DOHH2 (cell line): ENCODE data around the gene FBXO36.

Experiments
- H3F3A ChIP-seq: fragments of 200-600 bp; sonication (generic), shearing (Covaris generic); 2 replicates; pipeline ENCODE4 v1.6.0; 2016; ENCODE audit warnings: antibody characterized with exemption, mild to moderate bottlenecking; ENCODE audit not compliant: control insufficient read depth, insufficient read depth
- H3K27ac ChIP-seq: fragments of 200-600 bp; sonication (generic); 2 replicates; pipeline ENCODE4 v1.5.1; 2014; ENCODE audit warnings: low read depth, mild to moderate bottlenecking, low read length, moderate library complexity
- H3K27me3 ChIP-seq: fragments of 200-600 bp; sonication (generic); 2 replicates; pipeline ENCODE4 v1.6.1; 2014; ENCODE audit warnings: mild to moderate bottlenecking, low read length, mixed read lengths; ENCODE audit not compliant: control insufficient read depth
- H3K36me3 ChIP-seq: fragments of 200-600 bp; sonication (generic); 2 replicates; pipeline ENCODE4 v1.6.1; 2014; ENCODE audit warnings: mild to moderate bottlenecking, low read length, moderate library complexity, mixed read lengths; ENCODE audit not compliant: control insufficient read depth
- H3K4me1 ChIP-seq: fragments of 200-600 bp; sonication (generic); 2 replicates; pipeline ENCODE4 v1.6.1; 2014; ENCODE audit warnings: mild to moderate bottlenecking, low read length, mixed read lengths; ENCODE audit not compliant: control insufficient read depth
- H3K4me2 ChIP-seq: fragments of 200-600 bp; sonication (generic); 2 replicates; pipeline ENCODE4 v1.6.0; 2014; ENCODE audit warnings: mild to moderate bottlenecking, low read length, moderate library complexity
- H3K4me3 ChIP-seq: fragments of 200-600 bp; sonication (generic); 2 replicates; pipeline ENCODE4 v1.5.1; 2014; ENCODE audit warnings: mild to moderate bottlenecking, low read length, mixed read lengths
- H3K79me2 ChIP-seq: fragments of 200-600 bp; sonication (generic); 2 replicates; pipeline ENCODE4 v1.6.1; 2014; ENCODE audit warnings: mild to moderate bottlenecking, low read length, mixed read lengths; ENCODE audit not compliant: control insufficient read depth
- H3K9me2 ChIP-seq: fragments of 200-600 bp; sonication (generic); replicated peaks from 2 replicates; pipeline ENCODE4 v1.6.1; 2014; ENCODE audit warnings: mild to moderate bottlenecking, low read length, mixed read lengths; ENCODE audit not compliant: control insufficient read depth
- H3K9me3 ChIP-seq: fragments of 200-600 bp; sonication (generic); 2 replicates; pipeline ENCODE4 v1.6.1; 2014; ENCODE audit warnings: antibody characterized with exemption, low read length, mixed read lengths; ENCODE audit not compliant: control insufficient read depth, insufficient read depth
- H4K20me1 ChIP-seq: fragments of 200-600 bp; sonication (generic); 2 replicates; pipeline ENCODE4 v1.6.0; 2014; ENCODE audit warnings: low read depth, mild to moderate bottlenecking, antibody characterized with exemption, low read length, moderate library complexity; ENCODE audit not compliant: control insufficient read depth, insufficient read depth
- CTCF ChIP-seq: fragments of 200-600 bp; sonication (generic); IDR thresholded peaks from one replicate; pipeline ENCODE4 v1.5.1; 2014; ENCODE audit warnings: antibody characterized with exemption, mild to moderate bottlenecking, low read depth, low read length; ENCODE audit not compliant: poor library complexity, severe bottlenecking
- EZH2phosphoT487 ChIP-seq: fragments of 200-600 bp; sonication (generic); IDR thresholded peaks from 2 replicates; pipeline ENCODE4 v1.6.1; 2017; ENCODE audit warnings: borderline replicate concordance, mild to moderate bottlenecking, antibody characterized with exemption, low read length, moderate library complexity, mixed read lengths

Gene FBXO36

GRCh38 chr2:230012267-230012884, 90.1 kb downstream of the FBXO36 start:
- Histone ChIP-seq H3F3A (no peaks in the 10 kb centered on the region), H3K9me2 (no peaks in the 10 kb centered on the region), H3K4me1 (0 out of 2 replicates have a peak, but pooled peaks cover 3% of the 10 kb centered on the region), H3K4me3 (no peak overlapping the region), H3K4me2 (no peak overlapping the region), H3K36me3 (no peaks in the 10 kb centered on the region), H3K27ac (no peak overlapping the region), H4K20me1 (no peaks in the 10 kb centered on the region), H3K9me3 (no peaks in the 10 kb centered on the region; the same call in 1 of the 2 replicates), H3K79me2 (no peaks in the 10 kb centered on the region), H3K27me3 (no peaks in the 10 kb centered on the region)
- no peak for TF ChIP-seq EZH2phosphoT487
- no peak for TF ChIP-seq CTCF

GRCh38 chr2:230016844-230017243, 94.5 kb downstream of the FBXO36 start:
- Histone ChIP-seq H3K27me3 (peaks cover 6% of the 10 kb centered on the region; the same call in 1 of the 2 replicates), H3K4me1 (no peaks in the 10 kb centered on the region), H3K9me3 (no peaks in the 10 kb centered on the region; the same call in 1 of the 2 replicates), H3K4me2 (no peak overlapping the region), H3K36me3 (no peaks in the 10 kb centered on the region), H3K27ac (no peak overlapping the region), H3K79me2 (no peaks in the 10 kb centered on the region), H3K4me3 (no peak overlapping the region), H4K20me1 (no peaks in the 10 kb centered on the region), H3F3A (no peaks in the 10 kb centered on the region), H3K9me2 (no peaks in the 10 kb centered on the region)
- TF ChIP-seq EZH2phosphoT487 (no peak), CTCF (no peak)

GRCh38 chr2:230018153-230018552, 95.8 kb downstream of the FBXO36 start:
- H3K36me3 ChIP-seq: no peaks in the 10 kb centered on the region
- TF ChIP-seq EZH2phosphoT487: no peak
- no peak for TF ChIP-seq CTCF
- no peak overlapping the region for H3K4me3 ChIP-seq
- no peaks in the 10 kb centered on the region for H4K20me1 ChIP-seq
- no peaks in the 10 kb centered on the region for H3K79me2 ChIP-seq
- no peak overlapping the region for H3K27ac ChIP-seq
- no peaks in the 10 kb centered on the region for H3K9me2 ChIP-seq
- peaks cover 6% of the 10 kb centered on the region; the same call in 1 of the 2 replicates for H3K27me3 ChIP-seq
- no peaks in the 10 kb centered on the region for H3K4me1 ChIP-seq
- H3K4me2 ChIP-seq: no peak overlapping the region
- no peaks in the 10 kb centered on the region; the same call in 1 of the 2 replicates for H3K9me3 ChIP-seq
- H3F3A ChIP-seq: no peaks in the 10 kb centered on the region
